ENCODE data around the gene RASA3. TPM values are rescaled to one million over a fixed set of nuclear protein-coding genes. Genes with fewer than 3 reads are reported as not detected.

Gene RASA3
- total and polyA plus RNA-seq, 2 of the 4 experiments (the other 2 are of a cell fraction), result 21.0 to 31.4 TPM

- H3K27me3 ChIP-seq (ENCODE audit: control insufficient read depth, insufficient read depth, low read length), result no peaks in the 10 kb centered on the region
- no peak overlapping the region for H3K4ac ChIP-seq (ENCODE audit: low read depth, low read length)
- H3K4me2 ChIP-seq (ENCODE audit: low read depth, low read length), result no peak overlapping the region
- H2BK120ac ChIP-seq (ENCODE audit: low read depth, low read length), result no peak overlapping the region
- no peaks in the 10 kb centered on the region for H3K9me3 ChIP-seq (ENCODE audit: control insufficient read depth, insufficient read depth, low read length)
- H2AFZ ChIP-seq (replicated peaks; ENCODE audit: low read length, poor library complexity), result no peak overlapping the region
- peaks cover 5% of the 10 kb centered on the region; the same call in 1 of the 2 replicates for H3K36me3 ChIP-seq (ENCODE audit: control insufficient read depth, insufficient read depth, low read length)
- no peak overlapping the region for H3K18ac ChIP-seq (ENCODE audit: low read depth, low read length)
- TF ChIP-seq RFX5 (IDR thresholded peaks at IDR 0.05; ENCODE audit: low read depth, low read length), result no peak
- TF ChIP-seq CEBPB (IDR thresholded peaks at IDR 0.05; ENCODE audit: low read depth, low read length), result no peak
- no peak for TF ChIP-seq POLR2A (IDR thresholded peaks at IDR 0.05; ENCODE audit: low read depth, low read length)
- no peak for TF ChIP-seq ELK1 (IDR thresholded peaks at IDR 0.05; ENCODE audit: borderline replicate concordance, low read depth, low read length)
- TF ChIP-seq RCOR1 (IDR thresholded peaks at IDR 0.05; ENCODE audit: insufficient replicate concordance, low read length), result no peak
- no peak for TF ChIP-seq NFE2L2 (IDR thresholded peaks at IDR 0.05; ENCODE audit: low read depth, low read length)
- TF ChIP-seq FOS (IDR thresholded peaks at IDR 0.05; ENCODE audit: low read depth, low read length), result no peak
- TF ChIP-seq, protein P1, sequence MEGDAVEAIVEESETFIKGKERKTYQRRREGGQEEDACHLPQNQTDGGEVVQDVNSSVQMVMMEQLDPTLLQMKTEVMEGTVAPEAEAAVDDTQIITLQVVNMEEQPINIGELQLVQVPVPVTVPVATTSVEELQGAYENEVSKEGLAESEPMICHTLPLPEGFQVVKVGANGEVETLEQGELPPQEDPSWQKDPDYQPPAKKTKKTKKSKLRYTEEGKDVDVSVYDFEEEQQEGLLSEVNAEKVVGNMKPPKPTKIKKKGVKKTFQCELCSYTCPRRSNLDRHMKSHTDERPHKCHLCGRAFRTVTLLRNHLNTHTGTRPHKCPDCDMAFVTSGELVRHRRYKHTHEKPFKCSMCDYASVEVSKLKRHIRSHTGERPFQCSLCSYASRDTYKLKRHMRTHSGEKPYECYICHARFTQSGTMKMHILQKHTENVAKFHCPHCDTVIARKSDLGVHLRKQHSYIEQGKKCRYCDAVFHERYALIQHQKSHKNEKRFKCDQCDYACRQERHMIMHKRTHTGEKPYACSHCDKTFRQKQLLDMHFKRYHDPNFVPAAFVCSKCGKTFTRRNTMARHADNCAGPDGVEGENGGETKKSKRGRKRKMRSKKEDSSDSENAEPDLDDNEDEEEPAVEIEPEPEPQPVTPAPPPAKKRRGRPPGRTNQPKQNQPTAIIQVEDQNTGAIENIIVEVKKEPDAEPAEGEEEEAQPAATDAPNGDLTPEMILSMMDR (conservative IDR thresholded peaks at IDR 0.05; ENCODE audit: low read depth, low read length), result no peak
- TF ChIP-seq CHD1 (IDR thresholded peaks at IDR 0.05; ENCODE audit: low read depth, low read length), result no peak
- H2AK5ac ChIP-seq (ENCODE audit: low read depth, low read length), result no peak overlapping the region
- H3K4me3 ChIP-seq (ENCODE audit: insufficient read depth, low read depth, low read length), result no peak overlapping the region
- H4K5ac ChIP-seq (ENCODE audit: low read depth, low read length), result no peak overlapping the region
- H4K8ac ChIP-seq (ENCODE audit: low read depth in 2 of 2, low read length in 2 of 2), result no peak overlapping the region
- H3K9me1 ChIP-seq (ENCODE audit: insufficient read depth, low read length), result peaks cover 5% of the 10 kb centered on the region; the same call in 1 of the 2 replicates
- H3K23ac ChIP-seq (ENCODE audit: low read depth, low read length), result no peak overlapping the region
- peaks cover 60% of the 10 kb centered on the region for H4K20me1 ChIP-seq (ENCODE audit: insufficient read depth, low read length)
- no peak overlapping the region for H3K27ac ChIP-seq (ENCODE audit: insufficient read depth, low read length)
- no peak for DNase-seq
- dilution Hi-C loops (cut with HindIII; ENCODE audit: low sequenced_read_pairs, unreplicated experiment), result no loop called here
- H3K14ac ChIP-seq (replicated peaks; ENCODE audit: low read depth, low read length), result no peak overlapping the region
- BruUV-seq (replicated peaks), result no TSS peak
- no peak for ATAC-seq (ENCODE audit: low read depth)
- intact Hi-C loops (cut with micrococcal nuclease), result no loop called here
- H2AK9ac ChIP-seq (replicated peaks; ENCODE audit: low read depth, low read length, poor library complexity), result no peak overlapping the region
- WGBS, 2 experiments (ENCODE audit: extremely low coverage in 2 of 2, insufficient read length in 1 of 2), result 93% methylated on average over 3 of the region's 23 CpGs; no CpG with 5 or more reads in 1 of the 2 experiments
- H2BK5ac ChIP-seq (ENCODE audit: low read depth, low read length, poor library complexity, severe bottlenecking), result no peak overlapping the region
- H2BK15ac ChIP-seq (ENCODE audit: low read depth, low read length), result no peak overlapping the region
- peaks cover 10% of the 10 kb centered on the region for H3K4me1 ChIP-seq (ENCODE audit: control insufficient read depth, insufficient read depth, low read length)
- H3K56ac ChIP-seq (ENCODE audit: extremely low read depth, insufficient read depth, low read length), result no peak overlapping the region
- no peak overlapping the region for H3K9ac ChIP-seq (ENCODE audit: low read depth, low read length)
- POLR2A ChIA-PET (ENCODE audit: unreplicated experiment), result no interaction called here
- peaks cover 7 to 50% of the 10 kb centered on the region in 2 experiments for H3K79me1 ChIP-seq (ENCODE audit: low read depth in 1 of 2, low read length in 2 of 2)
- no peak overlapping the region for H4K91ac ChIP-seq (ENCODE audit: insufficient read depth, low read depth, low read length)
- in situ Hi-C loops (cut with MboI; ENCODE audit: low sequenced_read_pairs), result no loop called here
- H2BK20ac ChIP-seq (ENCODE audit: low read depth, low read length), result no peak overlapping the region
- CTCF ChIA-PET, result no interaction called here
Observed at GRCh38 chr13:114082849-114083645, 49.4 kb downstream of the RASA3 start.

Measured in IMR-90 (cell line).